Measurements from ENCODE around the gene DHX9. TPM values are rescaled to one million over a fixed set of nuclear protein-coding genes. Genes with fewer than 3 reads are reported as not detected.

Gene DHX9
- total RNA-seq, 4 donors from 2014 or later = 89.1 to 148 (median 109) TPM

- Histone ChIP-seq H3K27ac (no peak overlapping the region), H3K9me3 (no peaks in the 10 kb centered on the region), H3K27me3 (no peaks in the 10 kb centered on the region), H3K36me3 (peaks cover 8 to 100% (median 50%) of the 10 kb centered on the region in 3 donors), H3K4me1 (peaks cover 0 to 7% (median 0%) of the 10 kb centered on the region in 4 donors), H3K4me3 (no peak overlapping the region)
- TF ChIP-seq CTCF (IDR thresholded peaks at IDR 0.05) = no peak
- TF ChIP-seq EP300 (IDR thresholded peaks at IDR 0.05) = no peak
- TF ChIP-seq POLR2A (IDR thresholded peaks at IDR 0.05) = no peak
- 84 to 95% methylated on average over 3 of the region's 3 CpGs for WGBS, 2 donors
- DNase-seq (ENCODE audit: low spot score in 2 of 2) = no peak
Measured at GRCh38 chr1:182857212-182857611, 18.1 kb downstream of the DHX9 start.

DNA sequence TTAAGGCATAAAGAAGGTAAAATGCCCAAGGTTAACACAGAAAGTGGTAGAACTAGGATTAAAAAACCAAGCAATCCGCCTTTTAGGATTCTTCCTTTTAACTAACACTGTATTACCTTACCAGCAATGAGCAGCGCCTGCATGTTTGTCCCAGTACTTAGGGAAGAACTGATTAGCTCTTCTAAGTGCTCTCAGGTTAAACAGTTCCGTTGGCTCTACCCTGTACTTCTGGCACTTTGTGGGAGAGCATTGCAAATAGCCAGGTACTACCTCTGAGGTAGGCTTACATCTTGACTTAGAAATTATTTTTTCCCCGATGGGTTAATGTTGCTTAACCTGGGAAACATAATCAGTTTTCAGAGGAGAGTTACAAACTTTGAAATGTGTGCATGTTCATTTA, 21.5 kb downstream of the DHX9 start:
- 89 to 92% methylated on average over 4 of the region's 4 CpGs for WGBS, 2 donors
- H3K27me3 ChIP-seq = no peaks in the 10 kb centered on the region
- H3K36me3 ChIP-seq = peaks cover 4 to 100% (median 39%) of the 10 kb centered on the region in 3 donors
- no peaks in the 10 kb centered on the region for H3K9me3 ChIP-seq
- no peak overlapping the region for H3K4me3 ChIP-seq
- DNase-seq (ENCODE audit: low spot score in 2 of 2) = no peak
- no peaks in the 10 kb centered on the region for H3K4me1 ChIP-seq
- no peak overlapping the region for H3K27ac ChIP-seq
- no peak for TF ChIP-seq EP300 (IDR thresholded peaks at IDR 0.05)
- TF ChIP-seq CTCF (IDR thresholded peaks at IDR 0.05) = no peak

DNA sequence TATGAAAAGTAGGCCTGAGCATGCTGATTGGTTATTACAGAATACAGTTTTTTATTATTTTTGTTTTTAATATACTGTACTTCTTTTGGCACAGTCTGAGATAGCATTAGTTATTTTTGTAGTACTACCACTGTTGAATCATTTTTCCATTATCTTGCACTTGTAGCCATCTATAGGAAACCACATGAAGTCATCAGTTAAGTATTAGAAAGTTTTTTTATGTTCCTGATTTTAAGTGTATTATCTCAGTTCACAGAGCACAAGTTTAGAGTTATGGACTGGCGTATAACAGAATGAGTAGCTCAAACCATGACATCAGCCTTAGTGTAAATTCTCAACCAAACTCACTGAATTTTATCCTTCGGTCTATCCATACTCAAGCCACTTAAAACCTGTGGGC, 22.8 kb downstream of the DHX9 start:
- H3K27ac ChIP-seq = no peak overlapping the region
- WGBS, 2 donors = 96% methylated on average over 2 of the region's 2 CpGs
- H3K36me3 ChIP-seq = peaks cover 4 to 100% (median 39%) of the 10 kb centered on the region in 3 donors
- no peak overlapping the region for H3K4me3 ChIP-seq
- no peaks in the 10 kb centered on the region for H3K9me3 ChIP-seq
- DNase-seq (ENCODE audit: low spot score in 2 of 2) = no peak
- H3K4me1 ChIP-seq = no peaks in the 10 kb centered on the region
- no peak for TF ChIP-seq POLR2A (IDR thresholded peaks at IDR 0.05)
- no peak for TF ChIP-seq CTCF (IDR thresholded peaks at IDR 0.05)
- TF ChIP-seq EP300 (IDR thresholded peaks at IDR 0.05) = no peak
- no peaks in the 10 kb centered on the region for H3K27me3 ChIP-seq

DNA sequence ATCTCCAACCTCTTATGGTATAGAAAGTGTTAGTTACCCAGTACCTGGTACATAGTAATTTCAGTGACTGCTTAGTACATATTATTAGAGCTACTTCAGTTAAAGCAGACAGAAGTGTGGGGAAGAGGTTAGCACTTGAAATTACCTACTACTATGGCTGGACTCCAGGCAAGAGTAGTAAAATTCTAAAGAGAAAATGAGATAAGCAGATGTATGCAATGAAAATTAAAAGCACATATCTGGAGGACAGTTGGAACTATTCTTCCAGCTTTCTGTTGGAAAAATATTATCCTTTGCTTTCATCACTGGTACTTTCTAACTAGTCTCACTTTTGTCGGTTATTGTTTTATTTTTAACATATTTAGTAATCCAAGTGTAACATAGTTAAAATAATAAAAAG, 23.7 kb downstream of the DHX9 start:
- Histone ChIP-seq H3K36me3 (peaks cover 4 to 100% (median 42%) of the 10 kb centered on the region in 3 donors), H3K4me1 (no peaks in the 10 kb centered on the region), H3K9me3 (no peaks in the 10 kb centered on the region), H3K4me3 (no peak overlapping the region), H3K27ac (no peak overlapping the region), H3K27me3 (no peaks in the 10 kb centered on the region)
- TF ChIP-seq POLR2A (IDR thresholded peaks at IDR 0.05) (no peak), EP300 (IDR thresholded peaks at IDR 0.05) (no peak), CTCF (IDR thresholded peaks at IDR 0.05) (no peak)
- no peak for DNase-seq (ENCODE audit: low spot score in 2 of 2)
- 77 to 80% methylated on average over 1 of the region's 1 CpG for WGBS, 2 donors

DNA sequence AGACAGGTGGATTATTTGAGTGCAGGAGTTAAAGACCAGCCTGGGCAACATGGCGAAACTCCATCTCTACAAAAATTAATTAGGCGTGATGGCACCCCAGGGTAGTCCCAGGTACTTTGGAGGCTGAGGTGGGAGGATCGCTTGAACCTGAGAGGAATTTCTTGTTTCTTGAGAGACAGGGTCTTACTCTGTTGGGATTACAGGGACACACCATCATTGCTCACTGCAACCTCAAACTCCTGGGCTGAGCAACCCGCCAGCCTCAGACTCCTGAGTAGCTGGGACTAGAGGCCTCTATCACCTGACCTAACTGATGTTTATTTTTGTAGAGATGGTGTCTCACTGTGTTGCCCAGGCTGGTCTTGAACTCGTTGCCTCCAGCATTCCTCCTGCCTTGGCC, 24.8 kb downstream of the DHX9 start:
- Histone ChIP-seq H3K27me3 (no peaks in the 10 kb centered on the region), H3K27ac (no peak overlapping the region), H3K9me3 (no peaks in the 10 kb centered on the region), H3K4me1 (no peaks in the 10 kb centered on the region), H3K4me3 (no peak overlapping the region), H3K36me3 (peaks cover 3 to 100% (median 37%) of the 10 kb centered on the region in 3 donors)
- 93 to 95% methylated on average over 5 of the region's 5 CpGs for WGBS, 2 donors
- DNase-seq (ENCODE audit: low spot score in 2 of 2) = no peak
- no peak for TF ChIP-seq POLR2A (IDR thresholded peaks at IDR 0.05)
- TF ChIP-seq CTCF (IDR thresholded peaks at IDR 0.05) = no peak
- TF ChIP-seq EP300 (IDR thresholded peaks at IDR 0.05) = no peak

All from tibial nerve (tissue), 4 donors.